Neuron (in vitro differentiated cells): ENCODE measurements around the gene GNLY.
"Not testable (repeated sequence)": the region's sequence is repeated elsewhere in the genome, so short reads cannot be mapped to it uniquely, and the experiment has no call there.

Experiments
- H2AFZ ChIP-seq: one replicate; pipeline ENCODE4 v1.6.1; 2013; ENCODE audit warnings: low read depth, mild to moderate bottlenecking, inconsistent platforms, low read length, moderate library complexity
- H3K27me3 ChIP-seq: one replicate; pipeline ENCODE4 v1.6.1; 2013; ENCODE audit warnings: low read length; ENCODE audit not compliant: insufficient read depth
- H3K36me3 ChIP-seq: one replicate; pipeline ENCODE4 v1.6.1; 2013; ENCODE audit warnings: low read length; ENCODE audit not compliant: insufficient read depth
- H3K4me1 ChIP-seq: one replicate; pipeline ENCODE4 v1.6.1; 2013; ENCODE audit warnings: low read length; ENCODE audit not compliant: insufficient read depth
- H3K4me3 ChIP-seq: 2 replicates; pipeline ENCODE4 v1.5.1; 2013; ENCODE audit warnings: mild to moderate bottlenecking, low read length, moderate library complexity
- H3K9me3 ChIP-seq: one replicate; pipeline ENCODE4 v1.6.1; 2013; ENCODE audit warnings: low read length

Gene GNLY

DNA sequence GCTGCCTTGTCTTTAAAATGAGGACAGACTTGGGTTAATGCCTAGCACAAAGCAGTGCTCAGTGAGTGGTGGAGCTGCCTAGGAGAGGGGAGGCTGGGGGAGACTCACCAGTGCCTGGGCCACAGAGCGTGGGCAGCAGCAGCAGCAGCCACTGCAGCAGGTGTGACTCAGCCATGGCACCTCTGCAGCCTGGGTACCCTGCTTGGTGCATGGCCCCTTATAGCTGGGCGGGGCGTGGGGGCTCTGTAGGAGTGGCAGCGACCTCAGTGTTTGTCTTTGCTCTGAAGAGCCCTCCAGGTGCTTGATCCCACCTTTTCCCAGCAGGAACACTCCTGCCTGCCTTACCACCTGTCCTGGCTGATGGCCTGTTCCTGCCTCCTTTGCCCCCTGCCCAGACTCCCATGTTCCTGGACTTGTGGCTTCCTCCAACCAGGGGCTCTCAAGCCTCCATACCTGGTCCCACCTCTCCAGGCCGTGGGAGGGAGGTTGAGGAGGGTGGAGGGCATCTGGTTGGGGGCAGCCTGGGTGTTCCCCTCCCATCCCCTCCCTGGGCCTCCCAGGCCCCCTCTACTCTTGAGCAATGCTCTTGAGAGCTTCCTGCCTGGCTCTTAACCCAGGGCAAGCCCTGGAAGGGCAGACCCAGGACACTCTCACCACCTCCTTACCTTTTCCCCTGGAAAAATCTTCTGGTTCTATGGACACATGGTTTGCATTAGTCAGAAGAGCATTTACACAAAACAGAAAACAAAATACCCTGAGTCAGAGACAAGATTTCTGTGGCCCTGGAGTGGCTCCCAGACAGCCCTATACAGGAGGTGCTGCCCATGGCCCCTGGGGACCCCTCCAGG is 25.9 kb upstream of the GNLY start, which contains the start of gene SFTPB:
SFTPB (minus strand) TSS at position 191 of the 848 bp plus-strand sequence; CDS start at position 175, 16 bp downstream.
- Histone ChIP-seq H2AFZ (no peak within 1 kb of the TSS), H3K36me3 (no peaks in the 10 kb centered on the region), H3K9me3 (no peaks in the 10 kb centered on the region), H3K27me3 (no peaks in the 10 kb centered on the region), H3K4me3 (no peak within 1 kb of the TSS), H3K4me1 (no peaks in the 10 kb centered on the region)

GRCh38 chr2:85668857-85669142 is 25.4 kb upstream of the GNLY start:
- H3K9me3 ChIP-seq = no peaks in the 10 kb centered on the region
- H3K4me1 ChIP-seq = no peaks in the 10 kb centered on the region
- H3K4me3 ChIP-seq = no peak overlapping the region
- H3K27me3 ChIP-seq = no peaks in the 10 kb centered on the region
- H3K36me3 ChIP-seq = no peaks in the 10 kb centered on the region
- H2AFZ ChIP-seq = no peak overlapping the region

- Histone ChIP-seq H3K4me1 (no peaks in the 10 kb centered on the region), H2AFZ (no peak overlapping the region)
Observed at GRCh38 chr2:85669549-85669948, 24.6 kb upstream of the GNLY start.

GRCh38 chr2:85670416-85670815 is 23.7 kb upstream of the GNLY start:
- H3K4me1 ChIP-seq, H3K27me3 ChIP-seq, H2AFZ ChIP-seq: not testable (repeated sequence)

More at GRCh38 chr2:85669549-85669948, 24.6 kb upstream of the GNLY start:
- Histone ChIP-seq H3K27me3 (peaks cover 1% of the 10 kb centered on the region), H3K9me3 (no peaks in the 10 kb centered on the region), H3K36me3 (no peaks in the 10 kb centered on the region), H3K4me3 (no peak overlapping the region)

DNA sequence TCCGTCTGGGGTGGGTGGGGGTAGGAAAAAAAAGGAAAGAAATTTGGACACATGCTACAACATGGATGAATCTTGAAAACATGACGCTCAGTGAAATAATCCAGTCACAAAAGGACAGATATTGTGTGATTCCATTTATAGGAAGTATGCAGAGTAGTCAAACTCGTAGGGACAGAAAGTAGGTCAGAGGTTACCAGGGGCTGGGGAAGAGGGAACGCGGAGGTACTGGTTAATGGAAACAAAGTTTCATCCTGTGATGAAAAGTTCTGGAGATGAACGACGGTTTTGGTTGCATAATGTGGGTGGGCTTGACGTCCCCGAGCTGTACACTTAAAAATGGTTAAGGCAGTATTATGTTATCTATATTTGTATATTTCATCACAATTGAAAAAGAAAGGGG is 21.7 kb upstream of the GNLY start:
- Histone ChIP-seq H3K4me3 (no peak overlapping the region), H3K4me1 (no peaks in the 10 kb centered on the region), H3K9me3 (no peaks in the 10 kb centered on the region), H3K27me3 (peaks cover 5% of the 10 kb centered on the region), H2AFZ (no peak overlapping the region), H3K36me3 (no peaks in the 10 kb centered on the region)

More at GRCh38 chr2:85670416-85670815, 23.7 kb upstream of the GNLY start:
- not testable (repeated sequence) for H3K9me3 ChIP-seq, H3K4me3 ChIP-seq, H3K36me3 ChIP-seq

- no peaks in the 10 kb centered on the region for H3K36me3 ChIP-seq
- no peaks in the 10 kb centered on the region for H3K9me3 ChIP-seq
Observed at GRCh38 chr2:85673716-85674375, 20.3 kb upstream of the GNLY start.

GRCh38 chr2:85674417-85674816 is 19.7 kb upstream of the GNLY start:
- no peak overlapping the region for H2AFZ ChIP-seq
- H3K36me3 ChIP-seq = no peaks in the 10 kb centered on the region
- peaks cover 5% of the 10 kb centered on the region for H3K27me3 ChIP-seq
- H3K9me3 ChIP-seq = no peaks in the 10 kb centered on the region
- no peaks in the 10 kb centered on the region for H3K4me1 ChIP-seq
- no peak overlapping the region for H3K4me3 ChIP-seq

More at GRCh38 chr2:85673716-85674375, 20.3 kb upstream of the GNLY start:
- no peaks in the 10 kb centered on the region for H3K4me1 ChIP-seq
- peaks cover 5% of the 10 kb centered on the region for H3K27me3 ChIP-seq
- H3K4me3 ChIP-seq = no peak overlapping the region
- H2AFZ ChIP-seq = no peak overlapping the region

DNA sequence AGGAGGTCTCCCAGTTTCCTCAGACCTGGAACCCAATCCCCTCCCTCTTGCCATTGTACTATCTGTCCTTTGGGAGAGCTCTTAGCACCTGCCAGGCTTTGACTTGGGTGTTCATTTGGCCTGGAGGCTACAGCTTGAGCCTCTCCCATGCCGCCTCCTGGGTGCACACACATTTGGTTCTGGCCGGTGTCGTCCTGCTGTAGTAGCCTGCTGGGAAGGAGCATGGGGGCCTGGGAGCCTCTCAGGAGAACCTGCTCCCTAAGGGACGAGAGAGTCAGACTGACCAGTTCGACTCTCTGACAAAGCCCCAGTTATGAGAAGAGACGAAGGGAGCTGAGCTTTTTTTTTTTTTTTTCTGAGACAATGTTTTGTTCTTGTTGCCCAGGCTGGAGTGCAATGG is 18.7 kb upstream of the GNLY start:
- peaks cover 5% of the 10 kb centered on the region for H3K27me3 ChIP-seq
- H2AFZ ChIP-seq = no peak overlapping the region
- no peaks in the 10 kb centered on the region for H3K9me3 ChIP-seq
- H3K4me3 ChIP-seq = no peak overlapping the region
- H3K36me3 ChIP-seq = no peaks in the 10 kb centered on the region
- no peaks in the 10 kb centered on the region for H3K4me1 ChIP-seq

DNA sequence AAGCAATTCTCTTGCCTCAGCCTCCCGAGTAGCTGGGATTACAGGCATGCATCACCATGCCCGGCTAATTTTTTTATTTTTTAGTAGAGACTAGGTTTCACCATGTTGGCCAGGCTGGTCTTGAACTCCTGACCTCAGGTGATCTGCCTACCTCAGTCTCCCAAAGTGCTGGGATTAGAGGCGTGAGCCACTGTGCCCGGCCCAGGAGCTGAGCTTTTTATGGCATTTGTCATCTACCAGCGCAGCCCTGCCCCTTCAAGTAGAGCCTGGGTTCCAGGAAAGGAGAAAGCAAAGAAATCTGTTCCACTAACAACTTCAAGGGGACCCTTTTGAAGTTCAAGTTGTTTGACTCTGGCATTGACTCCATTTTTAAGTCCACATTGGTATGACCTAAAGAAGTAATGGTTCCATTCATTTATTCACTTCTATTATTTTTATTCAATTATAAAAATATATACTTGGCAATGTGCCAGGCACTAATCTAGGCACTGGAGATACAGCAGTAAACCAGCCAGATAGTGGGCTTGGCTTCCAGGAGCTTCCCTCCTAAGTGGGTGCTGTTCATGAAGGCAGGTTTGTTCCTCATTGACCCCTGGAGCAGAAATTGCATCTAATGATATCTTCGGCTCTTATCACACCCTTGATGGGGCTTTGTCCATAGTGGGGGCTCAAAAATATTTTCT is 18.2 kb upstream of the GNLY start:
- no peaks in the 10 kb centered on the region for H3K9me3 ChIP-seq
- H3K27me3 ChIP-seq = peaks cover 5% of the 10 kb centered on the region
- H2AFZ ChIP-seq = no peak overlapping the region
- H3K4me3 ChIP-seq = no peak overlapping the region
- H3K36me3 ChIP-seq = no peaks in the 10 kb centered on the region
- H3K4me1 ChIP-seq = no peaks in the 10 kb centered on the region

DNA sequence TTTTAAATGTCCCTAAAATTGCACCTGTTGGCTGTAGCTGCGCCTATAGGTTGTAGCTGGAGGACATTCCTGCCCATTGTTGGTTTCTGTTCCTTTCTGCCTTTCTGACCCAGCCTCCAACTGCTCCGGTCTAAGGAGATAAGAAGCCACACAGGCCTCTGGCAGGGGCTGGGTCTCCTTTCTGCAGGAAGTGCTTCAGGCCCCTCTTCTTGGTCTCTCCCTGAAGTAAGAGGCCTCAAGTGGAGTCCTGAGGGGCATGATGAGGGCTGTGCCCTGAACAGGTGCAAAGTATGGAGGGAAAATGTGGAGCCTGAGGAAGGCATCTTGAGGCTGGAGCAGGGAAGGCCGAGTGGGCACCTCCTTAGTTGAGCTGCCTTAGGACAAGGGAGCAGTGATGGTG is 15.8 kb upstream of the GNLY start:
- Histone ChIP-seq H3K27me3 (peaks cover 5% of the 10 kb centered on the region), H3K4me3 (no peak overlapping the region), H3K9me3 (no peaks in the 10 kb centered on the region), H3K36me3 (no peaks in the 10 kb centered on the region), H2AFZ (no peak overlapping the region), H3K4me1 (no peaks in the 10 kb centered on the region)

- H3K36me3 ChIP-seq = no peaks in the 10 kb centered on the region
- no peak overlapping the region for H3K4me3 ChIP-seq
- H2AFZ ChIP-seq = no peak overlapping the region
- no peaks in the 10 kb centered on the region for H3K9me3 ChIP-seq
- H3K27me3 ChIP-seq = peaks cover 5% of the 10 kb centered on the region
- no peaks in the 10 kb centered on the region for H3K4me1 ChIP-seq
Observed at GRCh38 chr2:85678794-85679672, 15.1 kb upstream of the GNLY start.

GRCh38 chr2:85680707-85681371 is 13.3 kb upstream of the GNLY start:
- H3K4me1 ChIP-seq = no peaks in the 10 kb centered on the region
- H3K4me3 ChIP-seq = no peak overlapping the region
- no peaks in the 10 kb centered on the region for H3K36me3 ChIP-seq
- H3K9me3 ChIP-seq = no peaks in the 10 kb centered on the region
- no peaks in the 10 kb centered on the region for H3K27me3 ChIP-seq
- H2AFZ ChIP-seq = no peak overlapping the region
